ENCODE data around the gene RPS6KA1. TPM values are rescaled to one million over a fixed set of nuclear protein-coding genes. Genes with fewer than 3 reads are reported as not detected.
"Not testable (repeated sequence)": the region's sequence is repeated elsewhere in the genome, so short reads cannot be mapped to it uniquely, and the experiment has no call there.

The RPS6KA1 gene
- total RNA-seq, 2 donors from 2014 or later, result 7.4 to 9.3 TPM

- ATAC-seq (peak in 1 of 2 donors; percentile 49), DNase-seq (peak; percentile 37)
- intact Hi-C loops (cut with DNase I), result no loop called here
Measured at GRCh38 chr1:26582836-26583460, 53.4 kb downstream of the RPS6KA1 start.

GRCh38 chr1:26583646-26584485 lies 54.3 kb downstream of the RPS6KA1 start:
- intact Hi-C loops (cut with DNase I), result no loop called here
- DNase-seq, result no peak
- ATAC-seq, result no peak

- DNase-seq; intact Hi-C loops (cut with DNase I); ATAC-seq: not testable (repeated sequence)
Measured at GRCh38 chr1:26584588-26584987, 55.0 kb downstream of the RPS6KA1 start.

- DNase-seq, result no peak
- intact Hi-C loops (cut with DNase I), result no loop called here
- no peak for ATAC-seq
Measured at GRCh38 chr1:26585471-26585870, 55.9 kb downstream of the RPS6KA1 start.

GRCh38 chr1:26593385-26593784 lies 63.8 kb downstream of the RPS6KA1 start:
- intact Hi-C loops (cut with DNase I), result no loop called here
- DNase-seq (no peak), ATAC-seq (no peak)

- ATAC-seq; DNase-seq; intact Hi-C loops (cut with DNase I): not testable (repeated sequence)
Measured at GRCh38 chr1:26594593-26594992, 65.0 kb downstream of the RPS6KA1 start.

GRCh38 chr1:26597629-26598039 lies 68.1 kb downstream of the RPS6KA1 start:
- intact Hi-C loops (cut with DNase I), result no loop called here
- DNase-seq (no peak), ATAC-seq (no peak)

- ATAC-seq, result peak; percentile 23 to 41
- intact Hi-C loops (cut with DNase I), result no loop called here
- no peak for DNase-seq
Measured at GRCh38 chr1:26598890-26599289, 69.3 kb downstream of the RPS6KA1 start.

GRCh38 chr1:26602378-26602959 lies 72.9 kb downstream of the RPS6KA1 start:
- DNase-seq (no peak), ATAC-seq (peak; percentile 41 to 43)
- intact Hi-C loops (cut with DNase I), result loop anchor here (5.0 kb wide), 2 partner anchors 190 to 275 kb away; no protein-coding TSS in a partner anchor

- DNase-seq (no peak), ATAC-seq (no peak)
- intact Hi-C loops (cut with DNase I), result loop anchor here (1.0 to 5.0 kb wide), 3 partner anchors 185 to 273 kb away; no protein-coding TSS in a partner anchor
Measured at GRCh38 chr1:26603856-26604255, 74.3 kb downstream of the RPS6KA1 start.

GRCh38 chr1:26607186-26607585 lies 77.6 kb downstream of the RPS6KA1 start:
- ATAC-seq, result no peak
- no peak for DNase-seq
- intact Hi-C loops (cut with DNase I), result no loop called here

- no peak for DNase-seq
- intact Hi-C loops (cut with DNase I), result no loop called here
- no peak for ATAC-seq
Measured at GRCh38 chr1:26608895-26609294, 79.3 kb downstream of the RPS6KA1 start.

- DNase-seq (no peak), ATAC-seq (no peak)
- intact Hi-C loops (cut with DNase I), result no loop called here
Measured at GRCh38 chr1:26610781-26611180, 81.2 kb downstream of the RPS6KA1 start.

- DNase-seq; ATAC-seq; intact Hi-C loops (cut with DNase I): not testable (repeated sequence)
Measured at GRCh38 chr1:26612627-26613026, 83.1 kb downstream of the RPS6KA1 start.

- intact Hi-C loops (cut with DNase I), result no loop called here
- no peak for DNase-seq
- no peak for ATAC-seq
Measured at GRCh38 chr1:26614655-26615411, 85.3 kb downstream of the RPS6KA1 start.

- no peak for ATAC-seq
- intact Hi-C loops (cut with DNase I), result no loop called here
- DNase-seq, result no peak
Measured at GRCh38 chr1:26616881-26617280, 87.3 kb downstream of the RPS6KA1 start.

GRCh38 chr1:26618561-26618960 lies 89.0 kb downstream of the RPS6KA1 start:
- DNase-seq (no peak), ATAC-seq (no peak)
- intact Hi-C loops (cut with DNase I), result no loop called here
